GM19468 (cell line): ENCODE measurements around the gene DEPP1.

Experiments
- ATAC-seq: cut with Tn5 transposase; IDR thresholded peaks from one replicate; pipeline ENCODE4 v1.9.1; 2021; ENCODE audit warnings: mild to moderate bottlenecking, moderate library complexity, moderate number of reproducible peaks; ENCODE audit not compliant: unreplicated experiment; ENCODE audit errors: extremely low read depth

Gene DEPP1

GRCh38 chr10:44968500-44969400, 9.9 kb downstream of the DEPP1 start:
- no peak for ATAC-seq

- no peak for ATAC-seq
Measured at GRCh38 chr10:44968091-44968490, 10.5 kb downstream of the DEPP1 start.

GRCh38 chr10:44967616-44968015, 11.0 kb downstream of the DEPP1 start:
- ATAC-seq: no peak

- ATAC-seq: no peak
Measured at GRCh38 chr10:44966816-44967509, 11.6 kb downstream of the DEPP1 start.

GRCh38 chr10:44966129-44966815, 12.3 kb downstream of the DEPP1 start:
- ATAC-seq: no peak

GRCh38 chr10:44965651-44966097, 12.9 kb downstream of the DEPP1 start:
- ATAC-seq: no peak

- no peak for ATAC-seq
Measured at GRCh38 chr10:44965104-44965503, 13.5 kb downstream of the DEPP1 start.

GRCh38 chr10:44963772-44964633, 14.6 kb downstream of the DEPP1 start:
- no peak for ATAC-seq

GRCh38 chr10:44962870-44963738, 15.5 kb downstream of the DEPP1 start:
- ATAC-seq: no peak

GRCh38 chr10:44961931-44962750, 16.5 kb downstream of the DEPP1 start:
- ATAC-seq: no peak

GRCh38 chr10:44961230-44961571, 17.4 kb downstream of the DEPP1 start:
- no peak for ATAC-seq

- ATAC-seq: no peak
Measured at GRCh38 chr10:44960482-44961229, 18.0 kb downstream of the DEPP1 start.

GRCh38 chr10:44960088-44960460, 18.5 kb downstream of the DEPP1 start:
- no peak for ATAC-seq

- ATAC-seq: peak; percentile 93
Measured at GRCh38 chr10:44959247-44960087, 19.1 kb downstream of the DEPP1 start, which contains the start of gene RASSF4. Gene RASSF4 (plus strand): TSS chr10:44959802. CDS start chr10:44970203, 10,401 bp downstream.

- ATAC-seq: no peak
Measured at GRCh38 chr10:44958898-44959246, 19.7 kb downstream of the DEPP1 start.

GRCh38 chr10:44958196-44958897, 20.3 kb downstream of the DEPP1 start:
- no peak for ATAC-seq
